Measurements from ENCODE around the gene RAN. TPM values are rescaled to one million over a fixed set of nuclear protein-coding genes. Genes with fewer than 3 reads are reported as not detected.

RAN gene
- total RNA-seq, 1 donor = 614 TPM

- no peak for DNase-seq (ENCODE audit: low read depth)
- no peak overlapping the region for H3K4me3 ChIP-seq (ENCODE audit: low read depth, low read length)
- no peak for TF ChIP-seq CTCF (IDR thresholded peaks at IDR 0.05; ENCODE audit: insufficient read depth, low read depth, low read length)
Observed at GRCh38 chr12:130830246-130830551, 41.7 kb upstream of the RAN start.

DNA sequence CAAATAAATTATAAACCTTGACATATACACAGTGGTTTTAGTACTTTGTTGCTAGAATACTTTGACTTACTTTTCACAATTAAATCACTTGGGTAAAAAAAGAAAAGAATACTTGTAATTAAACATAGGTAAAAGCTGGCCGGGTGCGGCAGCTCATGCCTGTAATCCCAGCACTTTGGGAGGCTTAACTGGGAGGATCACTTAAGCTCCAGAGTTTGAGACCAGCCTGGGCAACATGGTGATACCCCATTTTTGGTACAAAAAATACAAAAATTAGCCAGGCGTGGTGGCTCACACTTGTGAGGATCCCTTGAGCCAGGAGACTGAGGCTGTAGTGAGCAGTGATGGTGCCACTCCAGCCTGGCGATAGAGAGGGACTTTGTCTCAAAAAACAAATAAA lies 40.6 kb upstream of the RAN start:
- no peak overlapping the region for H3K4me3 ChIP-seq (ENCODE audit: low read depth, low read length)
- no peak for TF ChIP-seq CTCF (IDR thresholded peaks at IDR 0.05; ENCODE audit: insufficient read depth, low read depth, low read length)
- DNase-seq (ENCODE audit: low read depth) = no peak

DNA sequence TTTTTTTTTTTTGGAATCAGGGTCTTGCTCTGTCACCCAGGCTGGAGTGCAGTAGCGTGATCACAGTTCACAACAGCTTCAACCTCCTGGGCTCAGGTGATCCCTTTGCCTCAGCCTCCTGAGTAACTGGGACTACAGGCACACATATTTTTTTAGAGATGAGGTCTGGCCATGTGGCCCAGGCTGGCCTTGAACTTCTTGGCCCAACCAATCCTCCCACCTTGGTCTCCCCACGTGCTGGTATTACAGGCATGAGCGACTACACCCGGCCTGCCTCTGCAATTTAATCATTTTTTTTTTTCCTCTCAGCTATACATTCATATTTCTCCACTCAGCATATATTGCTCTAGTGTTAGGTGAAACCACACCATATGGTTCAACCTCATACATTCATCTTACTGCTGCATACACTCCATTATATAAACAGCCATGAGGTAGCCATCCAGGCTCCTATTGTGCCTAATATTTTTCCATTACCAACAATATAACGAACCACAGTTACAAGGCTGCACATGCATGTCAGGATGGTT lies 39.9 kb upstream of the RAN start:
- no peak overlapping the region for H3K4me3 ChIP-seq (ENCODE audit: low read depth, low read length)
- TF ChIP-seq CTCF (IDR thresholded peaks at IDR 0.05; ENCODE audit: insufficient read depth, low read depth, low read length) = no peak
- DNase-seq (ENCODE audit: low read depth) = no peak

GRCh38 chr12:130832561-130833209 lies 39.2 kb upstream of the RAN start:
- no peak for TF ChIP-seq CTCF (IDR thresholded peaks at IDR 0.05; ENCODE audit: insufficient read depth, low read depth, low read length)
- DNase-seq (ENCODE audit: low read depth) = peak; percentile 90
- peak overlapping the region; percentile 24 for H3K4me3 ChIP-seq (ENCODE audit: low read depth, low read length)

- no peak for TF ChIP-seq CTCF (IDR thresholded peaks at IDR 0.05; ENCODE audit: insufficient read depth, low read depth, low read length)
- no peak overlapping the region for H3K4me3 ChIP-seq (ENCODE audit: low read depth, low read length)
- no peak for DNase-seq (ENCODE audit: low read depth)
Observed at GRCh38 chr12:130835011-130835410, 36.9 kb upstream of the RAN start.

DNA sequence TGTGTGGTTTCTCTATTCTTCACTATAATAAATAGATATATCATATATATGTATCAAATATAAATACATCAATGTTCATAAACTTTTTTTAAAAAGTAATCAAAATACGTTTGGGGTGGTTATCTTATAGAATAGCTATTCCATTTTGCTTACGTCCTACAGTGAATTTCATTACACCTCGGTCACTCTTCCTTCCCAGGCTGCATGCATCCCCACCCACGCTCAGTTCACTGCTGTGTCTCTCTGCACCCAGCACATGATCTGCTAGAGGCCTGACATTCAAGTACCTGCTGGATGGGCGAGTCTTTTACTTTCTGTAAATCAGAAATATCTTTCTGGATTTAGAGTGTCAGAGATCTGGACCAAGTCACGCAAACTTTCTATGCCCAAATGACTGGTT lies 36.4 kb upstream of the RAN start:
- no peak overlapping the region for H3K4me3 ChIP-seq (ENCODE audit: low read depth, low read length)
- no peak for TF ChIP-seq CTCF (IDR thresholded peaks at IDR 0.05; ENCODE audit: insufficient read depth, low read depth, low read length)
- DNase-seq (ENCODE audit: low read depth) = no peak
